Neuronal stem cell (in vitro differentiated cells): Measurements from ENCODE around the gene SAMD9.

Experiments used
- DNase-seq: peaks from one replicate; pipeline ENCODE4 v3.0.0-alpha.2; 2013; ENCODE audit warnings: low spot score
- H2AFZ ChIP-seq: one replicate; pipeline ENCODE4 v1.6.1; 2013; ENCODE audit warnings: mild to moderate bottlenecking, low read length, inconsistent platforms
- H2AK5ac ChIP-seq: 2 replicates; pipeline ENCODE4 v1.6.1; 2013; ENCODE audit warnings: low read depth, mild to moderate bottlenecking, inconsistent platforms, low read length, moderate library complexity, mixed read lengths
- H2BK120ac ChIP-seq: 2 replicates; pipeline ENCODE4 v1.6.1; 2013; ENCODE audit warnings: low read depth, mild to moderate bottlenecking, inconsistent platforms, low read length, moderate library complexity, mixed read lengths
- H2BK12ac ChIP-seq: one replicate; pipeline ENCODE4 v1.6.1; 2013; ENCODE audit warnings: low read length, inconsistent platforms
- H2BK15ac ChIP-seq: 2 replicates; pipeline ENCODE4 v1.6.1; 2013; ENCODE audit warnings: mild to moderate bottlenecking, low read length, inconsistent platforms, mixed read lengths
- H2BK5ac ChIP-seq: one replicate; pipeline ENCODE4 v1.6.1; 2013; ENCODE audit warnings: inconsistent platforms, mild to moderate bottlenecking, low read length, moderate library complexity
- H3K14ac ChIP-seq: one replicate; pipeline ENCODE4 v1.6.1; 2013; ENCODE audit warnings: low read length, inconsistent platforms
- H3K18ac ChIP-seq: 2 replicates; pipeline ENCODE4 v1.6.1; 2013; ENCODE audit warnings: low read length, inconsistent platforms
- H3K23ac ChIP-seq: 2 replicates; pipeline ENCODE4 v1.6.1; 2013; ENCODE audit warnings: low read depth, mild to moderate bottlenecking, mixed read lengths, low read length, inconsistent platforms; ENCODE audit not compliant: poor library complexity
- H3K27ac ChIP-seq: replicated peaks from 3 replicates; pipeline ENCODE4 v1.5.1; 2013; ENCODE audit warnings: low read length, inconsistent platforms
- H3K27me3 ChIP-seq, 3 experiments: 2 replicates each; pipeline ENCODE4 v1.6.1; 2013; ENCODE audit warnings: low read length in 3 of 3, mild to moderate bottlenecking in 2 of 3, inconsistent platforms in 1 of 3, low read depth in 1 of 3, mixed read lengths in 1 of 3, moderate library complexity in 1 of 3; ENCODE audit not compliant: control insufficient read depth in 3 of 3, insufficient read depth in 3 of 3
- H3K36me3 ChIP-seq, 2 donors: replicated peaks in 1 of 2; 2 replicates each; pipeline ENCODE4 v1.6.1; 2013; ENCODE audit warnings: low read length in 2 of 2; ENCODE audit not compliant: control insufficient read depth in 2 of 2, insufficient read depth in 2 of 2
- H3K4ac ChIP-seq: 2 replicates; pipeline ENCODE4 v1.6.1; 2013; ENCODE audit warnings: inconsistent platforms, mild to moderate bottlenecking, low read length, moderate library complexity
- H3K4me1 ChIP-seq, 2 donors: 1 replicate in 1 of 2; 2 replicates in 1 of 2; pipeline ENCODE4 v1.6.1; 2013; ENCODE audit warnings: low read length in 2 of 2, low read depth in 1 of 2; ENCODE audit not compliant: control insufficient read depth in 2 of 2, insufficient read depth in 1 of 2
- H3K4me2 ChIP-seq: one replicate; pipeline ENCODE4 v1.6.1; 2013; ENCODE audit warnings: mild to moderate bottlenecking, low read length, inconsistent platforms; ENCODE audit not compliant: insufficient read depth, poor library complexity, severe bottlenecking
- H3K4me3 ChIP-seq, 2 donors: 2 replicates each; pipeline ENCODE4 v1.5.1; 2013; ENCODE audit warnings: low read length in 2 of 2, mild to moderate bottlenecking in 2 of 2, inconsistent platforms in 1 of 2, moderate library complexity in 1 of 2
- H3K79me1 ChIP-seq: one replicate; pipeline ENCODE4 v1.6.1; 2013; ENCODE audit warnings: low read depth, mild to moderate bottlenecking, inconsistent platforms, low read length, moderate library complexity
- H3K9ac ChIP-seq: one replicate; pipeline ENCODE4 v1.6.1; 2013; ENCODE audit warnings: mild to moderate bottlenecking, low read depth, low read length, inconsistent platforms; ENCODE audit not compliant: poor library complexity
- H3K9me3 ChIP-seq, 2 donors: replicated peaks in 1 of 2; 2 replicates each; pipeline versions ENCODE3 to v1.6.1; 2013; ENCODE audit warnings: low read length in 2 of 2, mild to moderate bottlenecking in 2 of 2, inconsistent platforms in 1 of 2, low read depth in 1 of 2, mixed read lengths in 1 of 2, moderate library complexity in 1 of 2; ENCODE audit not compliant: control insufficient read depth in 2 of 2, insufficient read depth in 1 of 2
- H4K8ac ChIP-seq: one replicate; pipeline ENCODE4 v1.6.1; 2013; ENCODE audit warnings: low read depth, mild to moderate bottlenecking, inconsistent platforms, low read length, moderate library complexity
- H4K91ac ChIP-seq: one replicate; pipeline ENCODE4 v1.6.1; 2013; ENCODE audit warnings: low read length, low read depth, mild to moderate bottlenecking, inconsistent platforms; ENCODE audit not compliant: poor library complexity
- WGBS, 2 donors: extraction: QIAGEN DNeasy Blood & Tissue Kit; methylation state at CpG; one replicate each; pipeline ENCODE4 v1.1.7; 2013; ENCODE audit warnings: missing lambda C conversion rate in 2 of 2, mixed read lengths in 1 of 2; ENCODE audit not compliant: insufficient read length in 2 of 2, insufficient replicate concordance in 1 of 2; ENCODE audit errors: extremely low coverage in 2 of 2; 5-methylcytosine and 5-hydroxymethylcytosine counted together

Gene SAMD9

DNA sequence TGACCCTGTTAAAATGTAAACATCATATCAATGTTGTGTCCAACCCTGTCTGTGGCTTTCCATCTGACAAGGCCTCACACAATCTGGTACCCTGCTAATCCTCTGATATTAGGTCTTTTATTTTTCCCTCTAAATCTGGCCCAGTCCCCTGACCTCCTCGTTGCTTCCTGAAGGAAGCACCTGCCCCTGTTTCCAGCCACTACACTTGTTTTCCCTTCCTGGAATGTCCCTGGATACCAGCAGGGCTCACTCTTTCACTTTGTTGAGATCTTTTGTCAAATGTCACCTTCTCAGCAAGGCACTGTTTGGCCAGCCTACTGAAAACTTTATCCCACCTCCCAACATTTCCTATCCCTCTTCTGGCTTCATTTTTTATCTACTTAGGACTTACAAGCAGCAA lies 28.3 kb upstream of the SAMD9 start:
- Histone ChIP-seq H3K36me3 (no peaks in the 10 kb centered on the region), H3K27me3 (peaks cover 0 to 3% (median 0%) of the 10 kb centered on the region in 3 experiments), H2AFZ (no peak overlapping the region), H3K18ac (no peak overlapping the region), H2BK15ac (no peak overlapping the region), H2BK12ac (no peak overlapping the region), H3K14ac (no peak overlapping the region), H3K9ac (no peak overlapping the region), H3K27ac (no peak overlapping the region), H3K4me1 (peaks cover 0 to 6% of the 10 kb centered on the region in 2 donors), H3K23ac (no peak overlapping the region), H3K79me1 (no peaks in the 10 kb centered on the region), H4K8ac (no peak overlapping the region), H3K4me2 (no peak overlapping the region), H2BK120ac (no peak overlapping the region), H2BK5ac (no peak overlapping the region), H2AK5ac (no peak overlapping the region), H4K91ac (no peak overlapping the region), H3K4ac (no peak overlapping the region), H3K9me3 (no peaks in the 10 kb centered on the region), H3K4me3 (no peak overlapping the region)
- DNase-seq = no peak
- WGBS, 2 donors = no CpG with 5 or more reads among the region's 1 CpG

DNA sequence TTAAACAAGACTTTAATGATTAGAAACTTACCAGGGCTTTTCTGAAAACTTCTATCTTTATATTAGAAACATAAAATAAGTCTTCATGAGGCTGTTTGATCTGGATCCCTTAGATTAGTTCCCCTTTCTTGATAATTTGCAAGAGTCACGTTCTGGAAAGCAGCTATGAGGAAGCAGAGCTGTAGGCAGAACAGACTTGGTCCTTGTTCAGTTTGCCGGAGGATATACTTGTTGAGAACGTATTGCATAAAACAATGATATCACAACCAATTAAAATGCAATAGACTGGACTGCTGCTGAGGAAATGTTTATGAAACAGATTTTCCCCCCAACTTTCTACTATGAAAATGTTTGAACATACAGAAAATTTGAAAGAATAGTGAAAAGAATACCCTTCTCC lies 27.6 kb upstream of the SAMD9 start:
- Histone ChIP-seq H3K4ac (no peak overlapping the region), H4K91ac (no peak overlapping the region), H3K9me3 (no peaks in the 10 kb centered on the region), H4K8ac (no peak overlapping the region), H2BK12ac (no peak overlapping the region), H2BK15ac (no peak overlapping the region), H2BK120ac (no peak overlapping the region), H2AK5ac (no peak overlapping the region), H3K4me2 (no peak overlapping the region), H3K36me3 (no peaks in the 10 kb centered on the region), H3K4me3 (no peak overlapping the region), H3K18ac (no peak overlapping the region), H3K23ac (no peak overlapping the region), H3K4me1 (peaks cover 0 to 6% of the 10 kb centered on the region in 2 donors), H3K79me1 (no peaks in the 10 kb centered on the region), H3K27me3 (peaks cover 0 to 3% (median 0%) of the 10 kb centered on the region in 3 experiments), H3K14ac (no peak overlapping the region), H2AFZ (no peak overlapping the region), H3K27ac (no peak overlapping the region), H3K9ac (no peak overlapping the region), H2BK5ac (no peak overlapping the region)
- no CpG with 5 or more reads among the region's 3 CpGs for WGBS, 2 donors
- no peak for DNase-seq

DNA sequence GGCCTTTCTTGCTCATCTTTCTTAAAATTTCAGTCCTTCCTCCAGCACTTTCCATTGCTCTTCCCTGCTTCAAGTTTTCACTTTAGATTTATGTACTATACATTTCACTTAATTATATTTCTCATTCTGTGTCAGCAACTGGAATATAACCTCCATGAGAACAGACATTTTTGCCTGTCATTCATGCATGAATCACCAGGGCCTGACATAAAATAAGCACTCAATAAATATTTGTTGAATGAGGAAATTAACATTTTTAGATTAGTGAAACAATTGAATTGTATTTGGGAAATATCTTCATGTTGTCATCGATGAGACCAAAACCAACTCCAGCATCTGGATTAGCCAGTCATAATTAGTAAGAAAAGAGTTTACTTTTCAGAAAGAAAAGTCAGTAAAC lies 24.3 kb upstream of the SAMD9 start:
- Histone ChIP-seq H3K23ac (no peak overlapping the region), H3K18ac (no peak overlapping the region), H2BK15ac (no peak overlapping the region), H3K9ac (no peak overlapping the region), H2BK120ac (no peak overlapping the region), H4K91ac (no peak overlapping the region), H3K27me3 (peaks cover 0 to 3% (median 0%) of the 10 kb centered on the region in 3 experiments), H2AK5ac (no peak overlapping the region), H3K4me1 (peaks cover 0 to 2% of the 10 kb centered on the region in 2 donors), H3K36me3 (no peaks in the 10 kb centered on the region), H2AFZ (no peak overlapping the region), H3K79me1 (no peaks in the 10 kb centered on the region), H3K27ac (no peak overlapping the region), H2BK12ac (no peak overlapping the region), H4K8ac (no peak overlapping the region), H3K14ac (no peak overlapping the region), H3K4me3 (no peak overlapping the region), H3K4me2 (no peak overlapping the region), H2BK5ac (no peak overlapping the region), H3K4ac (no peak overlapping the region), H3K9me3 (no peaks in the 10 kb centered on the region)
- DNase-seq = no peak
- no CpG with 5 or more reads among the region's 1 CpG for WGBS, 2 donors

DNA sequence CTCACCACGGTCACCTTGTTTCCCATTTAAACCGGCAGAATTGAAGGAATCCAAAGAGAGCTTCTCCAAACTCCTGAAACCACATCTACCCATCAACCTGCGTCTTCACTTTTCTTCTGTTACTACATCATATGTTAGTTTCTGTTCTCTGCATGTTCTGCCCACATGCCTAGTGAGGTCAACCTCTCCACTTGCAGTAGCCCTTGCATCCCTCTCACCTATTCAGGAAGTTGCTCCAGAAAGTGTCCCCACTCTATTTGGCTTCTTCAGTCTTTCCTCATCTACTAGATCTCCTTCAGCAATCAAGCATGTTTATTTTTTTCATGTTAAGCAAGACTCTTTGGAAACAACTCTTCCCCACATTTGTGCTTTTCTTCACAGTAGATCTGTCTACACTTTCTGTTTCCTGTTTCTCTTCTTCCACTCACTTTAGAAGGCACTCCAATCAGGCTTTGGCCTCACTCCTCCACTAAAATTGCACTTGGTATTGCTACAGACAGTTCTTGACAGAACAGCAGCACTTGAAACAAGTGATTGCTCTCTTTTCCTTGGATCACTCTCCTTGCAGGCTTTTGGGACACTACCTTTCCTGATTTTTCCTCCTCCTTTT lies 22.9 kb upstream of the SAMD9 start:
- no peaks in the 10 kb centered on the region for H3K4me1 ChIP-seq
- no peak overlapping the region for H2BK12ac ChIP-seq
- 100% methylated on average over 1 of the region's 3 CpGs; no CpG with 5 or more reads in 1 of the 2 donors for WGBS, 2 donors
- no peak overlapping the region for H3K9ac ChIP-seq
- no peak overlapping the region for H3K4ac ChIP-seq
- no peak overlapping the region for H4K91ac ChIP-seq
- no peak overlapping the region for H3K23ac ChIP-seq
- H3K14ac ChIP-seq = no peak overlapping the region
- no peak overlapping the region for H4K8ac ChIP-seq
- no peak overlapping the region for H3K4me3 ChIP-seq
- H2AFZ ChIP-seq = no peak overlapping the region
- H3K4me2 ChIP-seq = no peak overlapping the region
- H3K27ac ChIP-seq = no peak overlapping the region
- DNase-seq = no peak
- no peaks in the 10 kb centered on the region for H3K79me1 ChIP-seq
- no peak overlapping the region for H2BK5ac ChIP-seq
- no peak overlapping the region for H2BK15ac ChIP-seq
- H3K9me3 ChIP-seq = no peaks in the 10 kb centered on the region
- H3K18ac ChIP-seq = no peak overlapping the region
- H3K27me3 ChIP-seq = peaks cover 0 to 2% (median 0%) of the 10 kb centered on the region in 3 experiments
- no peak overlapping the region for H2BK120ac ChIP-seq
- no peaks in the 10 kb centered on the region for H3K36me3 ChIP-seq
- no peak overlapping the region for H2AK5ac ChIP-seq
